Right lobe of liver (tissue), 4 donors: Measurements from ENCODE around the gene GHSR.

ENCODE experiments used
- CTCF ChIP-seq, 4 donors: fragments of 200-600 bp in 3 of 4; fragments of 450-650 bp in 1 of 4; IDR thresholded peaks; one replicate each; pipeline versions ENCODE4 v1.5.1 to v1.8.0; 2016 to 2022; ENCODE audit warnings: antibody characterized with exemption in 4 of 4, mild to moderate bottlenecking in 2 of 4
- POLR2A ChIP-seq: fragments of 450-650 bp; IDR thresholded peaks from one replicate; pipeline ENCODE4 v1.6.1; 2017; ENCODE audit warnings: antibody characterized with exemption, mild to moderate bottlenecking
- donor health status: DM: no; HTN: no; CAD: no.
- donor health status: DM: no; HTN: no; CAD: no.
- donor health status: DM: no; HTN: yes; CAD: no.

- TF ChIP-seq CTCF (IDR thresholded peaks at IDR 0.05): no peak
- no peak for TF ChIP-seq POLR2A
Measured at GRCh38 chr3:172471903-172472302, 23.6 kb upstream of the GHSR start.
